B cell (primary cell): ENCODE results near the gene NEK5.

Source experiments
- EZH2 ChIP-seq: IDR thresholded peaks from 2 replicates; pipeline ENCODE4 v1.6.1; 2012; ENCODE audit warnings: borderline replicate concordance, low read depth, mild to moderate bottlenecking, moderate library complexity, low read length; ENCODE audit not compliant: insufficient read depth, poor library complexity, severe bottlenecking
- TF ChIP-seq, protein P1 (sequence below): fragments of 200-600 bp; IDR thresholded peaks from one replicate; pipeline ENCODE4 v1.8.0; 2022; ENCODE audit warnings: antibody characterized with exemption, mild to moderate bottlenecking

DNA sequence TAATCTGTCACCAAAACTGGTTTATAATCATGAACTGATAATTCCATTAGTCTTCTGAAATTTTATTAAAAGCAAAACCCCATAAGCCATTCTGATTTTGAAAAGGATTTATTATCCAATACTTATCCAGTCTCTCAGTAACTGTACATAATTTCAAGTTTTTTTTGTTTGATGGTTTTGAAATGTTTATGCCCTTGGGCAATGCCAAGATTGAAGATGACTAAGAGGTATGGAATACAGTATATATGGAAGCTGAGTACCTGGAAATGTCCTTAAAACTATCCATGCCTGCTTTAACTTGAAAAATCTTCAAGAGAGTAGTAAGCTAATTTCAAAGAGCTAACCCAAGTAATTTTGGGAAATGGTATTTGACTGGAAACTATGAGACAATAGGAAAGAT is 1.8 kb upstream of the NEK5 start:
- TF ChIP-seq, protein P1, sequence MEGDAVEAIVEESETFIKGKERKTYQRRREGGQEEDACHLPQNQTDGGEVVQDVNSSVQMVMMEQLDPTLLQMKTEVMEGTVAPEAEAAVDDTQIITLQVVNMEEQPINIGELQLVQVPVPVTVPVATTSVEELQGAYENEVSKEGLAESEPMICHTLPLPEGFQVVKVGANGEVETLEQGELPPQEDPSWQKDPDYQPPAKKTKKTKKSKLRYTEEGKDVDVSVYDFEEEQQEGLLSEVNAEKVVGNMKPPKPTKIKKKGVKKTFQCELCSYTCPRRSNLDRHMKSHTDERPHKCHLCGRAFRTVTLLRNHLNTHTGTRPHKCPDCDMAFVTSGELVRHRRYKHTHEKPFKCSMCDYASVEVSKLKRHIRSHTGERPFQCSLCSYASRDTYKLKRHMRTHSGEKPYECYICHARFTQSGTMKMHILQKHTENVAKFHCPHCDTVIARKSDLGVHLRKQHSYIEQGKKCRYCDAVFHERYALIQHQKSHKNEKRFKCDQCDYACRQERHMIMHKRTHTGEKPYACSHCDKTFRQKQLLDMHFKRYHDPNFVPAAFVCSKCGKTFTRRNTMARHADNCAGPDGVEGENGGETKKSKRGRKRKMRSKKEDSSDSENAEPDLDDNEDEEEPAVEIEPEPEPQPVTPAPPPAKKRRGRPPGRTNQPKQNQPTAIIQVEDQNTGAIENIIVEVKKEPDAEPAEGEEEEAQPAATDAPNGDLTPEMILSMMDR, result no peak
- TF ChIP-seq EZH2, result no peak
